GM18861 (cell line): ENCODE measurements around the gene POU2F1.

Experiments used
- ATAC-seq: cut with Tn5 transposase; IDR thresholded peaks from one replicate; pipeline ENCODE4 v1.9.1; 2021; ENCODE audit not compliant: unreplicated experiment

The POU2F1 gene

GRCh38 chr1:167438171-167439138, 217.8 kb downstream of the POU2F1 start:
- no peak for ATAC-seq

GRCh38 chr1:167439301-167439988, 218.8 kb downstream of the POU2F1 start:
- ATAC-seq: no peak

DNA sequence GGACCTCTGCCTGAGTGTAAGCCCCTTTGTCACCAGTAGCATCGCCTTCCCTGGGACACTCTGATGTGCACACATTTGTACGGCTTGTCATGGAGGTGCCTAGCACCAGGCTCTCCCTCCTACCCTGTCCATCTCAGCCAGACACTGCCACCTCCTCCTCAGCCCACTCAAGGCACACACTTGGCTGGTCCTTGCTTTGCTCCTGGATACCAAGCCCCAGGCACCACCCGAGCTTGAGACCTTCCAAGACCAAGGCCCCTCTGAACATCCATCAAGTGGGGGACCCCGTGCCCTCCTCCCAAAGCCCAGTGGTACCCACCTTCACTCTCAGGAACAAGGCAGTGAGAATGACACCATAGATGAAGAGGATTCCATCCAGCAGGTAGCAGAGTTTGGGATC, 219.7 kb downstream of the POU2F1 start:
- ATAC-seq: no peak

- no peak for ATAC-seq
Measured at GRCh38 chr1:167440776-167441175, 220.1 kb downstream of the POU2F1 start.

- no peak for ATAC-seq
Measured at GRCh38 chr1:167441222-167441621, 220.5 kb downstream of the POU2F1 start.

DNA sequence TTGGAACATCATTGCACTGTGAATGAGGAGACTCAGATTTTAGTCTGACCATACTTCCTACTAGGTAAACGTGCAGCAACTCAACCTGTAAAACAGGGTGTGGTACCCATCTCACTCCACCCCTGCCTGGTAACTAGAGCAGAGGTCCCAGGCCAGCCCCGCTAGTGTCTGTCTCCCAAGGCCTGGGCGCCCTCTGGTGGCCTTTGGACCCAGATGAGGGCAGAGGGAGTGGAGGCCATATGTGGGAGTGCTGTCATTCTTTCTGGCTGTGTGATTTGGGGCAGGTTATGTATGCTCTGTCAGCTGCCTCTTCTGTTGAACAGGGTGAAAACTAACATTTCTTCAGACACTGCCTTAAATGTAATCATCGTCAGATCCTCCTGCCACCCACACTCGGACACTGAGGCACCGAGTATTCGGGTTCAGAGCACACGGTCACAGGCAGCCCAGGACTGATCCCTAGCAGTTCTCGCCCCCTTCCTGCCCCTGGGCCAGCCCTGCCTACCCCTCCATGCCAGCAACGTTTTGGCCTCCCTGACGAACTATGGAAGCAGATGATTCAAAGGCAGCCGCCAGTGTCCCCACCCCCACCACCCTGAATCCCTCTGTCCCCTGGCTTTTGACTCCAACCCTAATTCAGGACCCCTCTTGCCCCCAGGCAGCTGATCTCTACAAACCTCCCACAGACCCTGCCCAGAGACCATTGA, 221.6 kb downstream of the POU2F1 start:
- peak; percentile 87 for ATAC-seq

DNA sequence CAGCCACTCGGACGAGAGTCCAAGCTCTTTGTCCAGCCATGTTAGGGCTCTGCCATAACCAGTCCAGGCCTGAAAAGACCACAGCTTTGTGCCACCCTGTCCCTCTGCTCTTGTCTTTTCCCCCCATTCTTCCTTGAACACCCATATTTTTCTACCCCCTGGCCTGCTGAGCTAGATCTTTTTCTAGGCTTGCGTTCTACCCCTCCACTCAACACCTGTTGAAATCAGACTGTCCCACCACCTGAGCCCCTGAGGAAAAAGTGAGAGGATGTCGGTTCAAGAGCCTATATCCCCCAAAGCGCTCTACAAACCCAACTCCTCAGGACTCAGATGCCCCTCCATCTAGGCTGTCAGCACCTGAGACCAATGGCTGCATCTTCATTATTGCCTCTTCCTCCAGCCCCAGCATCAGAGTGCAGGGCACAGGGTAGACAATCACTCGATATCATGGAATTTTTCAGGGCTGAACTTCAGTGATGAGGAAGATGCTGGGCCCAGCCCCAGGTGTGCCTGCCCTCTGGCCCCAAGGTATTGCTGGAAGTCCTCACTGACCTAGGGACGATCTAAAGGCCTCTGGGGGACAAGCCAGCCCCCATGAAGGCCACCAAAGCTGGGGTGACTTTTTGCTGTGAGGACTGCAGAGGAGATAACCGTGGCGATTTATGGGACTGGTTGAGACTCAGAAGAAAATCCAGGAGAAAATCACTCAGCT, 222.3 kb downstream of the POU2F1 start:
- no peak for ATAC-seq

- ATAC-seq: no peak
Measured at GRCh38 chr1:167443757-167444156, 223.1 kb downstream of the POU2F1 start.

- no peak for ATAC-seq
Measured at GRCh38 chr1:167446966-167447365, 226.3 kb downstream of the POU2F1 start.

DNA sequence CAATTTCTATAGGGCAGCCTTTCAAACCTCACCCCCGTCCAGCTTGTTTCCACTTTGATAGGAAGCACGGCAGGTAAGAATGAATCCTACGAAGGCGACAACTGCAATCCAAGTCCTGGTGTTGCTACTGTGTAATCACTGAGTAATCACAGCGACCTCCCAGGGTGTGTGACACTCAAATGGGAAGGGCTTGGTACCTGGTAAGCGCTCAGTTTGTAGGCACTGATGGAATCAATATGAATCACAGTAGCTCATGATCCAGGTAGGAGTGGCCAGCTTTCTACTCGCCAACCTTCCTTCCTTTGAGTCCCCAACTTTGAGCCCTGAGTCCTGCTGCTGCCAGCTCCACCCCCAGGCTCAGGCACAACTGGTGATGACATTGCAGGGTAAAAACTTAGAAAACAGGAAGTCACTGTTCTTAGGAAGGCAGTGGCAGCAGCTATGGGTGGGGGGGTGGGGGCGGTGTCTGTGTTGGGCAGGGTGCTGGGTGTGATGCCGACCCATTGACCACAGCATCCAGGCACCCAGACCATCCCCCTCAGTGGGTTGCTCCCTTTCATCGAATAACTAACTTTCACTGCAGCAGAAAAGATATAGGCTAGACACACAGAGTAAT, 226.9 kb downstream of the POU2F1 start:
- no peak for ATAC-seq

GRCh38 chr1:167450843-167451242, 230.2 kb downstream of the POU2F1 start:
- ATAC-seq: no peak

DNA sequence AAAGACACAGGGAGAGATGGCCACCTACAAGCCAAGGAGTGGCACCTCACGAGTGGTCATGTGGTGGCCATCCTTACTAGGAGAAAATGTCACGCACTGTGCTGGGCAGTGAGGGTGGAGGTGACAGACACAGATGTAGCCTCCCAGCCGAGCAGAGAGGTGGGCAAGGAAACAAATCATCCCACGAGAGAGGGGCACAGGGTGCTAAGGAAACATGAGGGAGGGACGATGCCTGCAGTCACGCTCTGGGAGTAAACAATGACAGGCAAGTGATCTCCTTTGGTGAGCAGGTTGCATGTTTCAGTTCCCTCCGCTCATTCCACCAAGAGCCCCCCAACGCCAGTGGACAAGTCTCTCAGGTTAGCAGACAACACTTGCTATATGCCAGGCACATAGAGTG, 231.8 kb downstream of the POU2F1 start:
- ATAC-seq: no peak

- ATAC-seq: no peak
Measured at GRCh38 chr1:167453123-167453522, 232.4 kb downstream of the POU2F1 start.

DNA sequence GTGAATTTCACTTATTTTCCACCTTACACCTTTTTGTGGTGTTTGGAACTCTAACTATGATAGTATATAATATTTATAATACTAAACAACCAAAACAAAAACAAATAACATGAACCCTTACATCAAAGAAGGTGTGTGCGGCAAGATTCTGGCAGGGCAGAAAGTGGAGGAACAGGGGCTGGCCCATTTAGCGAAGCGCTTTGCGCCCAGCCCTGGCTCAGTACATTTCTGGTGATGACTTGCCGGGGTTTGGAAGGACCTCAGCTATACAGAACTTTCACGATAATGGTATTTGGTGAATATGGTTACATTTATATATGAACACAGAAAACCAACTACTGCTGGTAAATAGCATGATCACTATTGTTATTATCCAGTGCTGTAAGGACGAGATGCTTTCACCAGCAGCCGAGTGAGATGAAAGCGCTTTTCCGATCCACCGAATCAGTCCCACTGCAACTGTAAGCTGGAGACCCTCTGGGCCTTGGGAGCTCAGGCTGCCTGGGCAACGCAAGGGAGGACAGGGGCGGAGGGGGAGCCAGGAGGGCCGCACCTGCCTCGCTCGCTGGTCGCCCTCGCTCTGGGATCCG, 233.7 kb downstream of the POU2F1 start:
- ATAC-seq: no peak

GRCh38 chr1:167454894-167455785, 234.5 kb downstream of the POU2F1 start:
- no peak for ATAC-seq

GRCh38 chr1:167455786-167456446, 235.2 kb downstream of the POU2F1 start:
- ATAC-seq: no peak

GRCh38 chr1:167456524-167456923, 235.8 kb downstream of the POU2F1 start:
- ATAC-seq: no peak

GRCh38 chr1:167456926-167457325, 236.2 kb downstream of the POU2F1 start:
- ATAC-seq: no peak
